GM12878 (cell line): ENCODE results near the gene PCDHGC4. TPM values are rescaled to one million over a fixed set of nuclear protein-coding genes. Genes with fewer than 3 reads are reported as not detected.
A peak's percentile ranks its signal among the peaks of the same experiment; 100 is the strongest.

Source experiments
- ATAC-seq: fragments of 200-7000 bp; cut with Tn5 transposase; 3 replicates; pipeline ENCODE4 v1.9.1; 2020; ENCODE audit warnings: mild to moderate bottlenecking, moderate library complexity
- BruUV-seq: library from RNA; stranded (reverse); fragments of 400-500 nt; replicated peaks from 2 replicates; lab custom pipeline; 2021; lab: Mats Ljungman, UMichigan
- CTCF ChIA-PET: fragments of 300-600 bp; sonication (Branson Sonifier 250); formaldehyde crosslinking; extraction: SDS; loops from one replicate; lab custom pipeline; 2021; ENCODE audit warnings: inconsistent platforms; lab: Yijun Ruan, JAX
- POLR2A ChIA-PET: fragments of 350-600 bp; formaldehyde crosslinking; extraction: SDS; loops from one replicate; lab custom pipeline; 2021; ENCODE audit warnings: inconsistent platforms; lab: Charles Lee
- RAD21 ChIA-PET: fragments of 300-600 bp; sonication (Branson Sonifier 250); formaldehyde crosslinking; loops from one replicate; lab custom pipeline; 2023; ENCODE audit warnings: antibody characterized with exemption; ENCODE audit not compliant: unreplicated experiment; lab: Charles Lee
- SMC1A ChIA-PET: fragments of 300-600 bp; sonication (Branson Sonifier 250); formaldehyde crosslinking; loops from one replicate; lab custom pipeline; 2023; ENCODE audit not compliant: unreplicated experiment, uncharacterized antibody; lab: Charles Lee
- DNase-seq: peaks from one replicate; pipeline ENCODE4 v3.0.0-alpha.2; 2011; ENCODE audit warnings: low read depth, low spot score
- FAIRE-seq: peaks from 3 replicates; lab custom pipeline; 2011; peaks lifted over from hg19 to GRCh38; lab: Jason Lieb, UNC
- H2AFZ ChIP-seq: 2 replicates; pipeline ENCODE4 v1.6.0; 2011; ENCODE audit warnings: low read depth, low read length, control low read depth; ENCODE audit not compliant: control insufficient read depth
- H3K27ac ChIP-seq: 2 replicates; pipeline ENCODE4 v1.5.1; 2011; ENCODE audit warnings: control low read depth; ENCODE audit not compliant: control insufficient read depth, insufficient read depth
- H3K27me3 ChIP-seq, 2 experiments: replicated peaks in 1 of 2; 2 replicates each; pipeline versions ENCODE4 v1.6.0 to v1.6.1; 2011; ENCODE audit warnings: low read length in 1 of 2; ENCODE audit not compliant: control insufficient read depth in 2 of 2, insufficient read depth in 2 of 2
- H3K36me3 ChIP-seq, 2 experiments: 2 replicates each; pipeline ENCODE4 v1.5.1; 2011; ENCODE audit warnings: low read length in 1 of 2; ENCODE audit not compliant: control insufficient read depth in 2 of 2, insufficient read depth in 2 of 2
- H3K4me1 ChIP-seq: 2 replicates; pipeline ENCODE4 v1.6.1; 2011; ENCODE audit warnings: mild to moderate bottlenecking, low read length, moderate library complexity, mixed read lengths; ENCODE audit not compliant: control insufficient read depth, insufficient read depth
- H3K4me2 ChIP-seq: 2 replicates; pipeline ENCODE4 v1.6.0; 2011; ENCODE audit warnings: control low read depth; ENCODE audit not compliant: control insufficient read depth, insufficient read depth
- H3K4me3 ChIP-seq: fragments of 200-600 bp; sonication (generic); 2 replicates; pipeline ENCODE4 v1.5.1; 2016
- H3K79me2 ChIP-seq: 2 replicates; pipeline ENCODE4 v1.6.0; 2011; ENCODE audit warnings: low read length; ENCODE audit not compliant: control insufficient read depth, insufficient read depth
- H3K9ac ChIP-seq: 2 replicates; pipeline ENCODE4 v1.8.0; 2011; ENCODE audit warnings: low read length, control low read depth, mixed read lengths; ENCODE audit not compliant: control insufficient read depth, insufficient read depth
- H3K9me3 ChIP-seq: replicated peaks from 3 replicates; pipeline ENCODE4 v1.5.1; 2011; ENCODE audit warnings: mild to moderate bottlenecking, low read length; ENCODE audit not compliant: control insufficient read depth, insufficient read depth
- H4K20me1 ChIP-seq: 2 replicates; pipeline ENCODE4 v1.6.0; 2011; ENCODE audit not compliant: control insufficient read depth, insufficient read depth
- ATF3 ChIP-seq: IDR thresholded peaks from 2 replicates; pipeline ENCODE4 v1.6.1; 2011; ENCODE audit warnings: low read depth, mild to moderate bottlenecking, low read length, moderate library complexity, borderline replicate concordance; ENCODE audit errors: extremely low read depth
- BRCA1 ChIP-seq: IDR thresholded peaks from 2 replicates; pipeline ENCODE4 v1.6.1; 2011; ENCODE audit warnings: low read depth, low read length, improper control_type of control experiment
- HDAC6 ChIP-seq: fragments of 200-600 bp; sonication (generic); IDR thresholded peaks from one replicate; pipeline ENCODE4 v1.8.0; 2017; ENCODE audit warnings: antibody characterized with exemption; ENCODE audit not compliant: unreplicated experiment
- MEF2A ChIP-seq: IDR thresholded peaks from 2 replicates; pipeline ENCODE4 v1.6.1; 2011; ENCODE audit warnings: low read depth, mild to moderate bottlenecking, low read length, moderate library complexity; ENCODE audit not compliant: insufficient read depth
- PRDM15 ChIP-seq: fragments of 450-650 bp; formaldehyde crosslinking; IDR thresholded peaks from 2 replicates; pipeline ENCODE4 v1.4.0; 2020; ENCODE audit warnings: mild to moderate bottlenecking, moderate library complexity
- SIN3A ChIP-seq: IDR thresholded peaks from 2 replicates; pipeline ENCODE4 v1.6.1; 2012; ENCODE audit warnings: low read depth, low read length, improper control_type of control experiment
- TCF7 ChIP-seq: IDR thresholded peaks from 2 replicates; pipeline ENCODE4 v1.6.1; 2014; ENCODE audit warnings: antibody characterized with exemption, borderline replicate concordance
- WGBS: methylation state at CpG from one replicate; pipeline ENCODE4 v1.1.6; 2016; ENCODE audit warnings: low lambda C conversion rate; ENCODE audit not compliant: insufficient replicate concordance, insufficient coverage; ENCODE audit errors: missing lambda C conversion rate; 5-methylcytosine and 5-hydroxymethylcytosine counted together
- in situ Hi-C: fragments of 300-500 bp; cut with MboI; formaldehyde crosslinking; loops from 9 replicates; pipeline ENCODE4 v1.14.3; 2018; ENCODE audit warnings: mixed read lengths
- intact Hi-C: fragments of 100-400 bp; cut with micrococcal nuclease; formaldehyde crosslinking; loops from one replicate; pipeline ENCODE4 v1.14.2; 2022; ENCODE audit not compliant: unreplicated experiment
- polyA plus RNA-seq, 11 experiments: library from polyadenylated mRNA; depleted of rRNA in 4 of 11; unstranded in 6 of 11; stranded (reverse) in 5 of 11; fragments of >200 nt; fragmentation: Nextera tagmentation in 4 of 11; fragmentation: Illumina TruSeq in 1 of 11; extraction: Ambion mirVana in 4 of 11; extraction: Trizol in 1 of 11; gene quantifications; 1 replicate in 1 of 11; 2 replicates in 10 of 11; pipeline versions ENCODE4 v1.2.1 to v1.2.3, GENCODE V29; 2011 to 2016; ENCODE audit warnings: inconsistent platforms in 2 of 11, missing spikeins in 2 of 11, low read depth in 1 of 11
- total RNA-seq, 4 experiments: library from RNA; depleted of rRNA in 3 of 4; stranded (reverse); fragments of >200 nt in 3 of 4; fragmentation: Illumina TruSeq in 1 of 4; extraction: Trizol in 1 of 4; gene quantifications; 2 replicates each; pipeline versions ENCODE4 v1.2.1 to v1.2.3, GENCODE V29; 2013 to 2021

The PCDHGC4 gene
- total and polyA plus RNA-seq, 10 of the 15 experiments (the other 5 are each of a cell fraction or from before 2014, with no cell fraction given): 0.04 to 1.2 (median 0.52) TPM

GRCh38 chr5:141510850-141511601 is 26.2 kb downstream of the PCDHGC4 start (continued):
- TF ChIP-seq MEF2A: peak; percentile 20; the same call in 1 of the 2 replicates
- TF ChIP-seq PRDM15 (CRISPR knock-in tag): no peak
- no peak for TF ChIP-seq ATF3
- no peak for TF ChIP-seq HDAC6

GRCh38 chr5:141511771-141512325 is 27.0 kb downstream of the PCDHGC4 start:
- peaks cover 15% of the 10 kb centered on the region for H3K79me2 ChIP-seq
- no peak for FAIRE-seq
- CTCF ChIA-PET: interaction anchor here (0.5 to 11.9 kb wide), 23 partner anchors 9 to 571 kb away, joined by 3 to 213 read pairs (median 9); partner anchors contain the start of genes PCDHGA10, PCDHGA11, PCDHGA12 and PCDHGB7
- SMC1A ChIA-PET: interaction anchor here (1.2 to 10.8 kb wide), 7 partner anchors 14 to 99 kb away, joined by 3 to 176 read pairs (median 6); partner anchors contain the start of genes PCDHGA10, PCDHGA12 and PCDHGC3
- TF ChIP-seq BRCA1 (0 out of 2 replicates have a peak, but pooled peaks have one; percentile 16), TCF7 (no peak), SIN3A (no peak)
- TF ChIP-seq, all 136 proteins: peak for 1
- Histone ChIP-seq H3K4me3 (no peak overlapping the region), H3K27me3 (no peaks in the 10 kb centered on the region), H3K27ac (peak overlapping the region; percentile 90), H3K4me1 (peaks cover 82% of the 10 kb centered on the region), H3K9ac (peak overlapping the region; percentile 21), H3K9me3 (no peaks in the 10 kb centered on the region), H3K36me3 (peaks cover 6 to 7% of the 10 kb centered on the region in 2 experiments), H3K4me2 (peak overlapping the region; percentile 89), H4K20me1 (no peaks in the 10 kb centered on the region), H2AFZ (no peak overlapping the region)
- intact Hi-C loops: loop anchor here (1.0 to 5.0 kb wide), 3 partner anchors 82 to 125 kb away; partner anchors contain the start of genes HDAC3, PCDHGA11, PCDHGA12 and RELL2
- DNase-seq (no peak), ATAC-seq (no peak)
- WGBS: 25% methylated on average over 4 of the region's 4 CpGs
- RAD21 ChIA-PET: interaction anchor here (0.6 to 11.6 kb wide), 9 partner anchors 11 to 94 kb away, joined by 3 to 109 read pairs (median 11); partner anchors contain the start of genes PCDHGA11, PCDHGA12, PCDHGB7 and PCDHGC3
- no TSS peak for BruUV-seq
- in situ Hi-C loops: no loop called here
- POLR2A ChIA-PET: interaction anchor here (1.2 kb wide), 1 partner anchor 10 kb away, joined by 4 read pairs; no protein-coding TSS in a partner anchor
